Stomach (tissue), 4 donors: ENCODE measurements around the gene FBXW7.

Source experiments
- EP300 ChIP-seq: sonication (generic); formaldehyde crosslinking; IDR thresholded peaks from one replicate; pipeline ENCODE4 v1.6.1; 2017; ENCODE audit warnings: antibody characterized with exemption
- POLR2A ChIP-seq, 4 donors: fragments of 450-650 bp; IDR thresholded peaks; one replicate each; pipeline ENCODE4 v1.6.1; 2016; ENCODE audit warnings: antibody characterized with exemption in 4 of 4, control low read depth in 2 of 4, mild to moderate bottlenecking in 1 of 4, moderate library complexity in 1 of 4
- POLR2AphosphoS5 ChIP-seq, 3 donors: sonication (generic); formaldehyde crosslinking; IDR thresholded peaks; one replicate each; pipeline ENCODE4 v1.6.1; 2016; ENCODE audit warnings: antibody characterized with exemption in 3 of 3
- TF ChIP-seq, protein P1 (sequence below), 7 experiments: fragments of 450-650 bp in 4 of 7; fragments of 200-600 bp in 3 of 7; sonication (generic) in 3 of 7; IDR thresholded peaks; one replicate each; pipeline ENCODE4 v1.5.1; 2016 to 2019; ENCODE audit warnings: antibody characterized with exemption in 7 of 7, control low read depth in 2 of 7, mild to moderate bottlenecking in 1 of 7

DNA sequence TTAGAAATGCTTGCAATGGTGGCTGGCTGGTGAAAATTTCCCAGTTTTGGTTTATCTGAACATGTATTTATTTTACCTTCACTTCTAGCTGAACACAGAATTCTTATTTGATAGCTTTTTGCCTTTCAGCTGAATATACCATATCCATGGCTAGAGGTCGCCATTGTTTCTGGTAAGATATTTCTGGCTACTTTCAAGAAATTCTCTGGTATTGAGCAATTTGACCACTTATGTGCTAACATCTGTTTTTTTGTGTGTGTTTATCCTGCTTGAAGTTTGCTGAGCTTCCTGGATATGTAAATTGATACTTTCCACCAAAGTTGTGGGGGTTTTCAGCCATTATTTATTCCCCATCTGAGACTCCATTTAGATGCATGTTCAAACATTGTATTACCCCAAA is 75.4 kb downstream of the FBXW7 start:
- TF ChIP-seq, protein P1, sequence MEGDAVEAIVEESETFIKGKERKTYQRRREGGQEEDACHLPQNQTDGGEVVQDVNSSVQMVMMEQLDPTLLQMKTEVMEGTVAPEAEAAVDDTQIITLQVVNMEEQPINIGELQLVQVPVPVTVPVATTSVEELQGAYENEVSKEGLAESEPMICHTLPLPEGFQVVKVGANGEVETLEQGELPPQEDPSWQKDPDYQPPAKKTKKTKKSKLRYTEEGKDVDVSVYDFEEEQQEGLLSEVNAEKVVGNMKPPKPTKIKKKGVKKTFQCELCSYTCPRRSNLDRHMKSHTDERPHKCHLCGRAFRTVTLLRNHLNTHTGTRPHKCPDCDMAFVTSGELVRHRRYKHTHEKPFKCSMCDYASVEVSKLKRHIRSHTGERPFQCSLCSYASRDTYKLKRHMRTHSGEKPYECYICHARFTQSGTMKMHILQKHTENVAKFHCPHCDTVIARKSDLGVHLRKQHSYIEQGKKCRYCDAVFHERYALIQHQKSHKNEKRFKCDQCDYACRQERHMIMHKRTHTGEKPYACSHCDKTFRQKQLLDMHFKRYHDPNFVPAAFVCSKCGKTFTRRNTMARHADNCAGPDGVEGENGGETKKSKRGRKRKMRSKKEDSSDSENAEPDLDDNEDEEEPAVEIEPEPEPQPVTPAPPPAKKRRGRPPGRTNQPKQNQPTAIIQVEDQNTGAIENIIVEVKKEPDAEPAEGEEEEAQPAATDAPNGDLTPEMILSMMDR (IDR thresholded peaks at IDR 0.05), result no peak
- TF ChIP-seq POLR2A (IDR thresholded peaks at IDR 0.05), result no peak
- TF ChIP-seq POLR2AphosphoS5 (IDR thresholded peaks at IDR 0.05), result no peak
- TF ChIP-seq EP300, result no peak
